K562 (cell line): ENCODE measurements around the gene MED29. TPM values are rescaled to one million over a fixed set of nuclear protein-coding genes. Genes with fewer than 3 reads are reported as not detected.

ENCODE experiments used
- ATF1 ChIP-seq, 2 experiments: fragments of 450-650 bp in 1 of 2; IDR thresholded peaks; 2 replicates each; pipeline ENCODE4 v1.6.1; 2016; ENCODE audit warnings: missing compliant biosample characterization in 1 of 2, missing genetic modification characterization in 1 of 2
- BRCA1 ChIP-seq, 2 experiments: fragments of 450-650 bp in 1 of 2; sonication (generic) in 1 of 2; formaldehyde crosslinking in 1 of 2; IDR thresholded peaks; 2 replicates each; pipeline versions ENCODE4 v1.5.0 to v1.6.1; 2017 to 2020; ENCODE audit warnings: mild to moderate bottlenecking in 1 of 2, missing genetic modification reagents in 1 of 2
- GTF2E2 ChIP-seq: fragments of 200-800 bp; sonication (Bioruptor generic); IDR thresholded peaks from 2 replicates; pipeline ENCODE4 v1.6.1; 2016; ENCODE audit warnings: missing genetic modification characterization, missing compliant biosample characterization
- HMBOX1 ChIP-seq: sonication (generic); IDR thresholded peaks from 2 replicates; pipeline ENCODE4 v1.6.1; 2016
- KLF6 ChIP-seq: fragments of 250-450 bp; sonication (Bioruptor Pico); IDR thresholded peaks from 2 replicates; pipeline ENCODE4 v1.4.0; 2020; ENCODE audit warnings: mild to moderate bottlenecking, moderate library complexity, borderline replicate concordance
- LCOR ChIP-seq: sonication (generic); formaldehyde crosslinking; IDR thresholded peaks from 2 replicates; pipeline ENCODE4 v1.8.0; 2022; ENCODE audit warnings: mild to moderate bottlenecking, missing genetic modification reagents
- SMAD1 ChIP-seq: fragments of 150-350 bp; IDR thresholded peaks from 2 replicates; pipeline ENCODE4 v1.6.1; 2014; ENCODE audit warnings: low read length, low read depth; ENCODE audit not compliant: partially characterized antibody
- TCF7L2 ChIP-seq: fragments of 150-350 bp; IDR thresholded peaks from 2 replicates; pipeline ENCODE4 v1.6.1; 2016; ENCODE audit warnings: low read depth, mild to moderate bottlenecking, low read length, moderate library complexity
- XRCC5 ChIP-seq: fragments of 200-400 bp; formaldehyde crosslinking; IDR thresholded peaks from 2 replicates; pipeline ENCODE4 v1.6.1; 2017; ENCODE audit warnings: low read depth, mild to moderate bottlenecking, low read length
- ZNF766 ChIP-seq: fragments of 200-800 bp; sonication (Bioruptor generic); conservative IDR thresholded peaks from 2 replicates; pipeline ENCODE4 v1.6.1; 2016; ENCODE audit warnings: missing genetic modification characterization, missing compliant biosample characterization
- ZNF830 ChIP-seq: fragments of 250-450 bp; sonication (Bioruptor Pico); IDR thresholded peaks from 2 replicates; pipeline ENCODE4 v1.5.0; 2021; ENCODE audit warnings: mild to moderate bottlenecking
- polyA plus RNA-seq, 8 experiments: library from polyadenylated mRNA; depleted of rRNA in 4 of 8; stranded (reverse) in 5 of 8; unstranded in 3 of 8; fragments of >200 nt; fragmentation: Nextera tagmentation in 2 of 8; fragmentation: Illumina TruSeq in 1 of 8; extraction: Ambion mirVana in 2 of 8; extraction: Trizol in 1 of 8; gene quantifications; 2 replicates each; pipeline versions ENCODE4 v1.2.1 to v1.2.3, GENCODE V29; 2011 to 2014; ENCODE audit warnings: inconsistent platforms in 1 of 8, missing spikeins in 1 of 8
- total RNA-seq, 7 experiments: library from RNA; depleted of rRNA in 6 of 7; stranded (reverse); fragments of >200 nt in 6 of 7; fragmentation: Illumina TruSeq in 2 of 7; extraction: Trizol in 2 of 7; gene quantifications; 2 replicates each; pipeline versions ENCODE4 v1.2.1 to v1.2.3, GENCODE V29; 2011 to 2021; ENCODE audit warnings: low replicate concordance in 1 of 7
- TF ChIP-seq, protein P1 (sequence below): fragments of 250-450 bp; sonication (Bioruptor Pico); IDR thresholded peaks from 2 replicates; pipeline ENCODE4 v1.4.0; 2020; ENCODE audit warnings: mild to moderate bottlenecking
- TF ChIP-seq, protein P2 (sequence below): sonication (generic); formaldehyde crosslinking; IDR thresholded peaks from 2 replicates; pipeline ENCODE4 v1.8.0; 2022; ENCODE audit warnings: mild to moderate bottlenecking, missing genetic modification reagents
- TF ChIP-seq, protein P3 (sequence below): fragments of 250-450 bp; sonication (Bioruptor Pico); IDR thresholded peaks from 2 replicates; pipeline ENCODE4 v1.4.0; 2020
- TF ChIP-seq, protein P4 (sequence below): sonication (generic); formaldehyde crosslinking; IDR thresholded peaks from 2 replicates; pipeline ENCODE4 v1.8.0; 2022; ENCODE audit warnings: mild to moderate bottlenecking, missing genetic modification reagents

Gene MED29
- total and polyA plus RNA-seq, 9 of the 15 experiments (the other 6 are each of a cell fraction or from before 2014, with no cell fraction given), result 1.8 to 22.6 (median 12.4) TPM

DNA sequence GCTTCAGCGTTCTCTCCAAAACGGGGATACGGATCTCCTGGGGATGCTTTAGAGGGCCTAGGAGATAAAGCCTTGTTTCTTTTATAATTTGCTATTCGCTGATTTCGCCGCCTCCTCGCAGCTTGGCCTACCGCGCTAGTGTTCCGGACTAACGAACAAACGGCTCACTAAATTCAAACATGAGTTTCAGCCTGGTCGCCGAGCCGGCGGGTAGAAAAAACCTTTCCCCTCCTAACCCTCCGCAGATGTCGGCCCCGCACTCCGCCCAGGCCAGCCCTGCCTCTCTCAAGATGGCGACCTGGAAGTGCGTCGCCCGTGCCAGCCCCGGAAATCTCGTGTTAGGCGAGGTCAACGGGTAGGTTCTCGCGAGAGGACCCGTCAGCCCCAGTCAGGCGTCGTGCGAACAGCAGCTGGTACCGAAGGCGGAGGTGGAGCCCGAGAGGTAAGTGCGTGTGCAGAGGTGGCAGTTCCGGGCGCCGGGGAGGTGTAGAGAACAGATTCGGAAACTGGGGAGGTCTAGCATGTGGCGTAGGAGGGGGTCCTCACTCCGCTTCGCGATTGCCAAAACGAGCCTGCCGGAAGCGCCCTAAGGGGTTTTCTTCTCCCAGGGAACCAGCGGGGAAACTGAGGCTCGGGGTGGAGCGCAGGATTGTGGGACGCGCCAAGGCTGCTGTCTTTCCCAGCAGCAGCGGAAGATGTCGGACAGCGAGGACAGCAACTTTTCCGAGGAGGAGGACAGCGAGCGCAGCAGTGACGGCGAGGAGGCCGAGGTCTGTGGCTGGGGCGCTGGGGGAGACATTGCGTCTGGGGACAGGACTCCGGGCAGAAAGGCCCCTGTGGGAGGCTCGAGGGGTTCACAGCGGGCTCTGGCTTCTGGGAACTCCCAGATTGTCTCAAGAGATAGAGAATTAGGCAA is 54.3 kb downstream of the MED29 start, which contains the start of gene SUPT5H (continued):
- TF ChIP-seq ZNF766 (no peak; the same call in 1 of the 2 replicates), BRCA1 (IDR thresholded peaks at IDR 0.05) (no peak), BRCA1 (CRISPR knock-in tag; IDR thresholded peaks at IDR 0.05) (no peak), ZNF830 (CRISPR knock-in tag) (0 out of 2 replicates have a peak, but pooled peaks have one; percentile 64), SMAD1 (no peak), KLF6 (CRISPR knock-in tag) (no peak; the same call in 1 of the 2 replicates), ATF1 (CRISPR knock-in tag; IDR thresholded peaks at IDR 0.05) (no peak), ATF1 (tag; IDR thresholded peaks at IDR 0.05) (peak; percentile 93), TCF7L2 (no peak), GTF2E2 (tag) (no peak), LCOR (CRISPR knock-in tag) (0 out of 2 replicates have a peak, but pooled peaks have one; percentile 46), HMBOX1 (peak; percentile 43; the same call in 1 of the 2 replicates), XRCC5 (0 out of 2 replicates have a peak, but pooled peaks have one; percentile 47)
- TF ChIP-seq, protein P1, sequence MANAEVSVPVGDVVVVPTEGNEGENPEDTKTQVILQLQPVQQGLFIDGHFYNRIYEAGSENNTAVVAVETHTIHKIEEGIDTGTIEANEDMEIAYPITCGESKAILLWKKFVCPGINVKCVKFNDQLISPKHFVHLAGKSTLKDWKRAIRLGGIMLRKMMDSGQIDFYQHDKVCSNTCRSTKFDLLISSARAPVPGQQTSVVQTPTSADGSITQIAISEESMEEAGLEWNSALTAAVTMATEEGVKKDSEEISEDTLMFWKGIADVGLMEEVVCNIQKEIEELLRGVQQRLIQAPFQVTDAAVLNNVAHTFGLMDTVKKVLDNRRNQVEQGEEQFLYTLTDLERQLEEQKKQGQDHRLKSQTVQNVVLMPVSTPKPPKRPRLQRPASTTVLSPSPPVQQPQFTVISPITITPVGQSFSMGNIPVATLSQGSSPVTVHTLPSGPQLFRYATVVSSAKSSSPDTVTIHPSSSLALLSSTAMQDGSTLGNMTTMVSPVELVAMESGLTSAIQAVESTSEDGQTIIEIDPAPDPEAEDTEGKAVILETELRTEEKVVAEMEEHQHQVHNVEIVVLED, result peak; percentile 46; the same call in 1 of the 2 replicates
- TF ChIP-seq, protein P2, sequence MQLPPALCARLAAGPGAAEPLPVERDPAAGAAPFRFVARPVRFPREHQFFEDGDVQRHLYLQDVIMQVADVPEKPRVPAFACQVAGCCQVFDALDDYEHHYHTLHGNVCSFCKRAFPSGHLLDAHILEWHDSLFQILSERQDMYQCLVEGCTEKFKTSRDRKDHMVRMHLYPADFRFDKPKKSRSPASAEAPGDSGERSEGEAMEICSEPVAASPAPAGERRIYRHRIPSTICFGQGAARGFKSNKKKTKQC (CRISPR knock-in tag), result peak; percentile 69
- TF ChIP-seq, protein P3, sequence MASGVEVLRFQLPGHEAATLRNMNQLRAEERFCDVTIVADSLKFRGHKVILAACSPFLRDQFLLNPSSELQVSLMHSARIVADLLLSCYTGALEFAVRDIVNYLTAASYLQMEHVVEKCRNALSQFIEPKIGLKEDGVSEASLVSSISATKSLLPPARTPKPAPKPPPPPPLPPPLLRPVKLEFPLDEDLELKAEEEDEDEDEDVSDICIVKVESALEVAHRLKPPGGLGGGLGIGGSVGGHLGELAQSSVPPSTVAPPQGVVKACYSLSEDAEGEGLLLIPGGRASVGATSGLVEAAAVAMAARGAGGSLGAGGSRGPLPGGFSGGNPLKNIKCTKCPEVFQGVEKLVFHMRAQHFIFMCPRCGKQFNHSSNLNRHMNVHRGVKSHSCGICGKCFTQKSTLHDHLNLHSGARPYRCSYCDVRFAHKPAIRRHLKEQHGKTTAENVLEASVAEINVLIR (CRISPR knock-in tag), result peak; percentile 63; the same call in 1 of the 2 replicates
- TF ChIP-seq, protein P4, sequence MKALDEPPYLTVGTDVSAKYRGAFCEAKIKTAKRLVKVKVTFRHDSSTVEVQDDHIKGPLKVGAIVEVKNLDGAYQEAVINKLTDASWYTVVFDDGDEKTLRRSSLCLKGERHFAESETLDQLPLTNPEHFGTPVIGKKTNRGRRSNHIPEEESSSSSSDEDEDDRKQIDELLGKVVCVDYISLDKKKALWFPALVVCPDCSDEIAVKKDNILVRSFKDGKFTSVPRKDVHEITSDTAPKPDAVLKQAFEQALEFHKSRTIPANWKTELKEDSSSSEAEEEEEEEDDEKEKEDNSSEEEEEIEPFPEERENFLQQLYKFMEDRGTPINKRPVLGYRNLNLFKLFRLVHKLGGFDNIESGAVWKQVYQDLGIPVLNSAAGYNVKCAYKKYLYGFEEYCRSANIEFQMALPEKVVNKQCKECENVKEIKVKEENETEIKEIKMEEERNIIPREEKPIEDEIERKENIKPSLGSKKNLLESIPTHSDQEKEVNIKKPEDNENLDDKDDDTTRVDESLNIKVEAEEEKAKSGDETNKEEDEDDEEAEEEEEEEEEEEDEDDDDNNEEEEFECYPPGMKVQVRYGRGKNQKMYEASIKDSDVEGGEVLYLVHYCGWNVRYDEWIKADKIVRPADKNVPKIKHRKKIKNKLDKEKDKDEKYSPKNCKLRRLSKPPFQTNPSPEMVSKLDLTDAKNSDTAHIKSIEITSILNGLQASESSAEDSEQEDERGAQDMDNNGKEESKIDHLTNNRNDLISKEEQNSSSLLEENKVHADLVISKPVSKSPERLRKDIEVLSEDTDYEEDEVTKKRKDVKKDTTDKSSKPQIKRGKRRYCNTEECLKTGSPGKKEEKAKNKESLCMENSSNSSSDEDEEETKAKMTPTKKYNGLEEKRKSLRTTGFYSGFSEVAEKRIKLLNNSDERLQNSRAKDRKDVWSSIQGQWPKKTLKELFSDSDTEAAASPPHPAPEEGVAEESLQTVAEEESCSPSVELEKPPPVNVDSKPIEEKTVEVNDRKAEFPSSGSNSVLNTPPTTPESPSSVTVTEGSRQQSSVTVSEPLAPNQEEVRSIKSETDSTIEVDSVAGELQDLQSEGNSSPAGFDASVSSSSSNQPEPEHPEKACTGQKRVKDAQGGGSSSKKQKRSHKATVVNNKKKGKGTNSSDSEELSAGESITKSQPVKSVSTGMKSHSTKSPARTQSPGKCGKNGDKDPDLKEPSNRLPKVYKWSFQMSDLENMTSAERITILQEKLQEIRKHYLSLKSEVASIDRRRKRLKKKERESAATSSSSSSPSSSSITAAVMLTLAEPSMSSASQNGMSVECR (CRISPR knock-in tag), result peak; percentile 94; the same call in 1 of the 2 replicates
